Measurements from ENCODE around the gene GSPT1.

Gene GSPT1

DNA sequence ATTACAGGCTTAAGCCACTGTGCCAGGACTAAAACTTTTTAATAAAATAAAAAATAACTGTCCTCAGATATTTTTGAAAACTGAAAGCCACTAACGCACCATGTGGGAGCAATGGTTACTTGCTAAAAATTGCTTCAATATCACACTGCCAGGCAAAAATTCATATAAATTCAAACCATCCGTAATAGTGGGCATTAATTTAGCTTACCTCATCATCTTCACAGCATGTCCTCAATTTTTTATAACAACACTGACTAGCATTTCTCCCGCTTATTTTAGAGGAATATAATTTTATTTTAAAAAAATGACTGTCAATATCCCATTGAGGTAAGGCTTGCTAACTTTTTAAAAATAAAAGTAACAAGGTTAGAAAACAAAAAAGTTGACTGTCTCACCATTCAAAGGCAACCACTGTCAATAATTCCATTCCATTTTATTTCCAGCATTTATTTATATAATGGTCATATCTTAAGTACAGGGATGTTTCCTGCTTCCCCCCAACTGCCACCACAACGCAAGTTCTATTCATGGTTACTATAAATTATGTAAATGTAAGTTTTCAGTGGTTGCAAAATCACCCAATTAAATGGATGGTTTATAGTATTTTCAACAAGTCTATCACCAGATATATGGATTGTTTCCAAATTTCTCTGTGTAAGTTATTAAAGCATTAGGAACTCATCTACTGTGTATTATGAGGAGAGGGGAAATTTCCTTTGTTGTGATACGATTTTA, 25.4 kb downstream of the GSPT1 start:
- H3K4me3 ChIP-seq (replicated peaks; ENCODE audit: low read depth, low read length), result no peak overlapping the region
- TF ChIP-seq, protein P1, sequence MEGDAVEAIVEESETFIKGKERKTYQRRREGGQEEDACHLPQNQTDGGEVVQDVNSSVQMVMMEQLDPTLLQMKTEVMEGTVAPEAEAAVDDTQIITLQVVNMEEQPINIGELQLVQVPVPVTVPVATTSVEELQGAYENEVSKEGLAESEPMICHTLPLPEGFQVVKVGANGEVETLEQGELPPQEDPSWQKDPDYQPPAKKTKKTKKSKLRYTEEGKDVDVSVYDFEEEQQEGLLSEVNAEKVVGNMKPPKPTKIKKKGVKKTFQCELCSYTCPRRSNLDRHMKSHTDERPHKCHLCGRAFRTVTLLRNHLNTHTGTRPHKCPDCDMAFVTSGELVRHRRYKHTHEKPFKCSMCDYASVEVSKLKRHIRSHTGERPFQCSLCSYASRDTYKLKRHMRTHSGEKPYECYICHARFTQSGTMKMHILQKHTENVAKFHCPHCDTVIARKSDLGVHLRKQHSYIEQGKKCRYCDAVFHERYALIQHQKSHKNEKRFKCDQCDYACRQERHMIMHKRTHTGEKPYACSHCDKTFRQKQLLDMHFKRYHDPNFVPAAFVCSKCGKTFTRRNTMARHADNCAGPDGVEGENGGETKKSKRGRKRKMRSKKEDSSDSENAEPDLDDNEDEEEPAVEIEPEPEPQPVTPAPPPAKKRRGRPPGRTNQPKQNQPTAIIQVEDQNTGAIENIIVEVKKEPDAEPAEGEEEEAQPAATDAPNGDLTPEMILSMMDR (IDR thresholded peaks at IDR 0.05; ENCODE audit: low read length, missing control alignments), result no peak
- no peak for DNase-seq (ENCODE audit: low read depth)

DNA sequence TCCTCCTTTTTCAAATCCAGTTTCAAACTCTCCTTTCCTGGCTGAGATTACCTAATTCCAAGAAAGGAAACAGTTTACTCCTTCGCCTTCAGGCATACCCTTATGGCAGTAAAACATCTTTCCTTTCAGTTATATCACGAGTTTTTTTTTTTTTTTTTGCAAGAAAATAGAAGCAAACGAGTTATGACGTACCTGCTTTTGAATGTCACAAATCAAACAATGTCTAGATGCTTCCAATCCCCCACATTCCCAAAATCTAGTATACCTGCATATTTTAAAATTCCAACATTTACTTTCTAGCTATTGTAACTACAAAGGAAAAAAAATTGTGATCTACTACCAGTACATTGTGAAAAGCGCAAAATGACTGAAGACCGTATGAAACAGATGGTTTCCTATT, 28.9 kb downstream of the GSPT1 start:
- H3K4me3 ChIP-seq (replicated peaks; ENCODE audit: low read depth, low read length), result no peak overlapping the region
- TF ChIP-seq, protein P1 (IDR thresholded peaks at IDR 0.05; ENCODE audit: low read length, missing control alignments), result no peak
- DNase-seq (ENCODE audit: low read depth), result no peak

DNA sequence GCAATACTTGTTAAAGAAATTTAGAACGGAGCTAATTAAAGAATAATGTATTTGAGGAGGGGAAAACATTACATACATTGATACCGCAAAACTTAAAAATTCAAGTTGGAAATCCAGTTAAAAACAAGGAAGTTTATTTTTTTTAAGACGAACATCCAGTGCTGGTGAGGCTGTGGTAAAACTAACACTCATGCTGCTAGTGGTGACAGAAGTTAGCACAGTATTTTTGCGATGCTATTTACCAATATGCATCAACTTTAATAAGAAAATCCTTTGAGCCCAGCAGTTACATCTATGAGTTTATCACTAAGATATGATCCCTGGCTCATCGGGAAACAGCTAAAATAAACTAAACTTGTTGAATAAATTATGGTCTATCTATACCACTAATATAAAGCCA, 31.7 kb downstream of the GSPT1 start:
- TF ChIP-seq, protein P1 (IDR thresholded peaks at IDR 0.05; ENCODE audit: low read length, missing control alignments), result no peak
- DNase-seq (ENCODE audit: low read depth), result no peak
- H3K4me3 ChIP-seq (replicated peaks; ENCODE audit: low read depth, low read length), result no peak overlapping the region

DNA sequence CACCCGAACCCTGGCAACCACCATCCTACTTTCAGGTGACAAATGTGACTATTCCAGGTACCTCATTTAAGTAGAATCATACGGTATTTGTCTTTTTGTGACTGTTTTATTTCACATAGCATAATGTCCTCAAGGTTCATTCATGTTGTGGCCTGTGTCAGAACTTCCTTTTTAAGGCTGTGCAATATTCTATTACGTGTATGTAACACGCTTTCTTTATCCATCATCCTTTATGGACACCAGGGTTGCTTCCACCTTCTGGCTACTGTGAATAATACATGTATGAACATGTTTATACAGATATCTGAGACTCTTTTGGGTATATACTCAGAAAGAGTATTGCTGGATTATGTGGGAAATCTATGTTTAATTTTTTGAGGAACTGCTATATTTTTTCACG, 35.7 kb downstream of the GSPT1 start:
- DNase-seq (ENCODE audit: low read depth), result no peak
- TF ChIP-seq, protein P1 (IDR thresholded peaks at IDR 0.05; ENCODE audit: low read length, missing control alignments), result no peak
- no peak overlapping the region for H3K4me3 ChIP-seq (replicated peaks; ENCODE audit: low read depth, low read length)

DNA sequence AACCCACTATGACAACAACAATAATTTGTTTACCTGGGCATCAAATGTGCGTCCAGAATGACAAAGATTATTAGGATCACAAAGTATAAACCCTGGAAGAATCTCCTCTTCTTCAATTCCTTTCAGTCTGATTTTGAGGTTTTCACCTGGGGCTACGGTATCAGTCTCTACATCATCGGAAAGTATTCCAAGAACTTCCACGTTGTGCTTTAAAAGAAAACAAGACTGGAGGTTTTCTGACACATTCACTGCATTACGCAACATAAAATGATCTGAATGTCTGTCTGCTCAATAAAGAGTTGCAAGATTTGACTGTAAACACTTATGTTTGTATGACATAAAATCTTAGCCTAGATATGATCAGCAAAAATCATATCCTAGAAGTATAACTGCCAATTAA, 38.4 kb downstream of the GSPT1 start:
- DNase-seq (ENCODE audit: low read depth), result peak; percentile 41
- TF ChIP-seq, protein P1 (IDR thresholded peaks at IDR 0.05; ENCODE audit: low read length, missing control alignments), result no peak
- H3K4me3 ChIP-seq (replicated peaks; ENCODE audit: low read depth, low read length), result no peak overlapping the region

DNA sequence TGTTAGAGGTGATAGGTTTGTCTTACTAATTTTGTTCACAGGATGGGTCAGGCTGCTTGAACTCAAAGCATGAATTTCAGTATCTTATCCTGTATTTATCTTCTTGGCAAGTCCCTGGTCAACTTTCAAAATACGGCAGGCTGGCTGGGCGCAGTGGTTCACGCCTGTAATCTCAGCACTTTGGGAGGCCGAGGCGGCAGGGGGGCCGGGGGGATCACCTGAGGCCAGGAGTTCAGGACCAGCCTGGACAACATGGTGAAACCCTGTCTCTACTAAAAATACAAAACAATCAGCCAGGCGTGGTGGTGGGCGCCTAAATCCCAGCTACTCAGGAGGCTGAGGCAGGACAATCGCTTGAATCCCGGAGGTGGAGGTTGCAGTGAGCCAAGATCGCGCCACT, 39.5 kb downstream of the GSPT1 start:
- DNase-seq (ENCODE audit: low read depth), result no peak
- H3K4me3 ChIP-seq (replicated peaks; ENCODE audit: low read depth, low read length), result no peak overlapping the region
- TF ChIP-seq, protein P1 (IDR thresholded peaks at IDR 0.05; ENCODE audit: low read length, missing control alignments), result no peak

DNA sequence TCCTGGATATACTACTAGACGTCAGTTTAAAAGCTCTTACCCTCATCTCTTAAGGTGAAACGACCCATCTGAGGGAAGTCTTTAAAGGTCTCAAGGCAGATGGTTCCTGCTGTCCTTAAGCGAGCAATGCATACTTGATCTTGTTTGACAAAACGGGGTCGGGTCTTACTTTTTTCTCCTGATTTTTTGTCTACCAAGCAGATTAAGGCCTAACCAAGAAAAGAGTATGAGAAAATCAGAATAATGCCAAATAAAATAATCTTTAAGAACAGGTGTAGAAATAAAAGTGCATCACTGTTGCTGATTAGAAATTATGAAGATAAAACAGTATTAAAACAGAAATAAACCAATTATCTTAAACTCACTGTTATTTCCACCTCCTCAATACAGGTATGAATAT, 40.0 kb downstream of the GSPT1 start:
- no peak for DNase-seq (ENCODE audit: low read depth)
- TF ChIP-seq, protein P1 (IDR thresholded peaks at IDR 0.05; ENCODE audit: low read length, missing control alignments), result no peak
- H3K4me3 ChIP-seq (replicated peaks; ENCODE audit: low read depth, low read length), result no peak overlapping the region
